Activated B cell treated with CpG ODN at 0.5 μM for 24 hours (primary cell): Measurements from ENCODE around the gene CPM. TPM values are rescaled to one million over a fixed set of nuclear protein-coding genes. Genes with fewer than 3 reads are reported as not detected.

ENCODE experiments used
- ATAC-seq: fragments of 200-7000 bp; cut with Tn5 transposase; one replicate; pipeline ENCODE4 v1.10.0; 2021; ENCODE audit warnings: low read depth, mild to moderate bottlenecking, moderate library complexity
- CTCF ChIA-PET: fragments of 350-600 bp; sonication (Branson Sonifier 250); formaldehyde crosslinking; loops from one replicate; lab custom pipeline; 2021; ENCODE audit warnings: antibody characterized with exemption; lab: Charles Lee
- POLR2A ChIA-PET: fragments of 350-600 bp; sonication (Branson Sonifier 250); formaldehyde crosslinking; loops from one replicate; lab custom pipeline; 2021; ENCODE audit warnings: antibody characterized with exemption; lab: Charles Lee
- DNase-seq: peaks from one replicate; pipeline ENCODE4 v3.0.0; 2022
- H3K27ac Mint-ChIP-seq: one replicate; pipeline ENCODE4 v1.8.0; 2020; ENCODE audit warnings: mixed read lengths
- H3K27me3 Mint-ChIP-seq: one replicate; pipeline ENCODE4 v1.8.0; 2021; ENCODE audit warnings: mixed read lengths
- H3K36me3 Mint-ChIP-seq: one replicate; pipeline ENCODE4 v1.8.0; 2021; ENCODE audit warnings: low read depth, mixed read lengths
- H3K4me1 Mint-ChIP-seq: one replicate; pipeline ENCODE4 v1.8.0; 2021; ENCODE audit warnings: mixed read lengths
- H3K4me3 Mint-ChIP-seq: one replicate; pipeline ENCODE4 v1.8.0; 2020; ENCODE audit warnings: mild to moderate bottlenecking, mixed read lengths
- H3K9me3 Mint-ChIP-seq: one replicate; pipeline ENCODE4 v1.8.0; 2020; ENCODE audit warnings: mixed read lengths
- CTCF ChIP-seq: fragments of 200-600 bp; IDR thresholded peaks from one replicate; pipeline ENCODE4 v1.8.0; 2022; ENCODE audit warnings: antibody characterized with exemption, mild to moderate bottlenecking
- intact Hi-C: fragments of 100-400 bp; cut with micrococcal nuclease; formaldehyde crosslinking; loops from one replicate; pipeline ENCODE4 v1.15.1; 2024
- total RNA-seq: library from RNA; stranded (reverse); gene quantifications from 2 replicates; pipeline ENCODE4 v1.2.3, GENCODE V29; 2022

The CPM gene
- total RNA-seq, 1 donor from 2014 or later: 10.1 TPM

DNA sequence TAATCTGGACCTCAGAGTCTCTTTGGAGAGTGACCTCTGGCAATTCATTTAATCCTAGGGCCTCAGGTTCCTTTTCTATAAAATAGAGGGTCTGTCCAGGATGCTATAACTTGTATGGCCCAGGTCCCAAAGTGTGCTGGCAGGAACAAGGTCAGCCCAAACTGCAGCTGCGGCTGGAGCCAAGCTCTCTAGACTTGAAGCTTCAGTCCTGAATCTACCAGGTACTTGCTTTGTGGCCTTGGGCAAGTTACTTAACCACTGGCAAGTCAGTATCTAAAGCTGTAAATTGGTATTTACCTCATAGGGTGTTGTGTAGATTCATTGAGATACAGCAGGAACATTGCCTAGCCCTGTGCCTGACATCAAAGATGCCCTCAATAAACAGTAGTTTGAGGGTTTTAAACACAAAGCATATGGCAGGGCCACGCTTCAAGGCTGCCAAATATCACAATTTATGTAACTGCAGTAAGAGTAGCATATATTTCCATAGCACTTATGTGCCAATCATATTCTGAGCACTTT lies 21.7 kb downstream of the CPM start:
- Mint-ChIP-seq H3K4me3 (no peak overlapping the region), H3K4me1 (no peaks in the 10 kb centered on the region), H3K36me3 (no peaks in the 10 kb centered on the region), H3K27ac (no peak overlapping the region), H3K27me3 (no peaks in the 10 kb centered on the region), H3K9me3 (no peaks in the 10 kb centered on the region)
- ATAC-seq (no peak), DNase-seq (no peak)
- intact Hi-C loops: no loop called here
- ChIA-PET CTCF (no interaction called here), POLR2A (no interaction called here)
- TF ChIP-seq CTCF: no peak

GRCh38 chr12:68910128-68910527 lies 22.8 kb downstream of the CPM start:
- peaks cover 9% of the 10 kb centered on the region for H3K4me1 Mint-ChIP-seq
- no peak overlapping the region for H3K4me3 Mint-ChIP-seq
- POLR2A ChIA-PET: no interaction called here
- no peaks in the 10 kb centered on the region for H3K27me3 Mint-ChIP-seq
- no peak overlapping the region for H3K27ac Mint-ChIP-seq
- DNase-seq (no peak), ATAC-seq (no peak)
- no peaks in the 10 kb centered on the region for H3K9me3 Mint-ChIP-seq
- TF ChIP-seq CTCF: no peak
- intact Hi-C loops: no loop called here
- no peaks in the 10 kb centered on the region for H3K36me3 Mint-ChIP-seq
- CTCF ChIA-PET: no interaction called here

DNA sequence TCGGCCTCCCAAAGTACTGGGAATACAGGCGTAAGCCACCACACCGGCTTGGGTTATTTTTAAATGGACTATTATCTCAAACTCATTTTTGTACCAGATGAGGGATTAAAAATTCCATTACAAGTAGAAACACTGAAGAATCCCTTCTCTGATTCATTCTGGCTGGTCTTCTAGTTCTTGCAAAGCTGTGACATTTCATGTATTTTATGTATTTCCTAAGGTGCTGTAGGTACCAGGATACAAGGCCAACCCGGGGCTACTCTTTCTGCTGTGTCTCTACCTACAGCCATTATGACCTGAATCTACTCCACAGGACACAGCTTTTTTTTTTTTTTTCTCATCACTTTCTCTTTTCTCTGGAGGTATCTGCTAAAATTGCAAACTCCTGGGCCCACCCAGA lies 24.9 kb downstream of the CPM start:
- Mint-ChIP-seq H3K36me3 (no peaks in the 10 kb centered on the region), H3K27ac (no peak overlapping the region), H3K27me3 (no peaks in the 10 kb centered on the region), H3K4me3 (no peak overlapping the region), H3K9me3 (no peaks in the 10 kb centered on the region), H3K4me1 (peaks cover 29% of the 10 kb centered on the region)
- no peak for TF ChIP-seq CTCF
- POLR2A ChIA-PET: no interaction called here
- CTCF ChIA-PET: no interaction called here
- intact Hi-C loops: no loop called here
- DNase-seq: no peak
- no peak for ATAC-seq

- Mint-ChIP-seq H3K9me3 (no peaks in the 10 kb centered on the region), H3K4me3 (no peak overlapping the region), H3K36me3 (no peaks in the 10 kb centered on the region), H3K4me1 (peaks cover 44% of the 10 kb centered on the region), H3K27me3 (no peaks in the 10 kb centered on the region), H3K27ac (no peak overlapping the region)
- no peak for DNase-seq
- intact Hi-C loops: loop anchor here (1.0 kb wide), 1 partner anchor 8 kb away; no protein-coding TSS in a partner anchor
- ChIA-PET POLR2A (interaction anchor here (1.4 kb wide), 1 partner anchor 27 kb away, joined by 5 read pairs; no protein-coding TSS in a partner anchor), CTCF (no interaction called here)
- ATAC-seq: no peak
- no peak for TF ChIP-seq CTCF
Measured at GRCh38 chr12:68905733-68906132, 27.2 kb downstream of the CPM start.

- Mint-ChIP-seq H3K4me3 (peak overlapping the region; percentile 57), H3K27ac (peak overlapping the region; percentile 61)
Measured at GRCh38 chr12:68904351-68904962, 28.5 kb downstream of the CPM start.

More at GRCh38 chr12:68904351-68904962, 28.5 kb downstream of the CPM start:
- ATAC-seq (peak; percentile 97), DNase-seq (no peak)
- Mint-ChIP-seq H3K36me3 (no peaks in the 10 kb centered on the region), H3K27me3 (no peaks in the 10 kb centered on the region), H3K9me3 (no peaks in the 10 kb centered on the region), H3K4me1 (peaks cover 44% of the 10 kb centered on the region)
- TF ChIP-seq CTCF: no peak
- POLR2A ChIA-PET: interaction anchor here (1.4 kb wide), 1 partner anchor 28 kb away, joined by 5 read pairs; no protein-coding TSS in a partner anchor
- CTCF ChIA-PET: no interaction called here
- intact Hi-C loops: loop anchor here (1.0 kb wide), 1 partner anchor 28 kb away; no protein-coding TSS in a partner anchor
